Endometrial microvascular endothelial cells (primary cell): ENCODE data around the gene PTTG1IP. TPM values are rescaled to one million over a fixed set of nuclear protein-coding genes. Genes with fewer than 3 reads are reported as not detected.

ENCODE experiments used
- in situ Hi-C: cut with HindIII; loops from 2 replicates; pipeline ENCODE4 v1.10.0; 2017; ENCODE audit warnings: low sequenced_read_pairs, low pct_unique_long_range_greater_than_20kb; ENCODE audit errors: inconsistent ontology term
- total RNA-seq: library from RNA; depleted of rRNA; stranded (reverse); fragments of >200 nt; gene quantifications from one replicate; pipeline ENCODE4 v1.2.3, GENCODE V29; 2015; ENCODE audit errors: inconsistent ontology term

The PTTG1IP gene
- total RNA-seq, 1 donor from 2014 or later, result 494 TPM

DNA sequence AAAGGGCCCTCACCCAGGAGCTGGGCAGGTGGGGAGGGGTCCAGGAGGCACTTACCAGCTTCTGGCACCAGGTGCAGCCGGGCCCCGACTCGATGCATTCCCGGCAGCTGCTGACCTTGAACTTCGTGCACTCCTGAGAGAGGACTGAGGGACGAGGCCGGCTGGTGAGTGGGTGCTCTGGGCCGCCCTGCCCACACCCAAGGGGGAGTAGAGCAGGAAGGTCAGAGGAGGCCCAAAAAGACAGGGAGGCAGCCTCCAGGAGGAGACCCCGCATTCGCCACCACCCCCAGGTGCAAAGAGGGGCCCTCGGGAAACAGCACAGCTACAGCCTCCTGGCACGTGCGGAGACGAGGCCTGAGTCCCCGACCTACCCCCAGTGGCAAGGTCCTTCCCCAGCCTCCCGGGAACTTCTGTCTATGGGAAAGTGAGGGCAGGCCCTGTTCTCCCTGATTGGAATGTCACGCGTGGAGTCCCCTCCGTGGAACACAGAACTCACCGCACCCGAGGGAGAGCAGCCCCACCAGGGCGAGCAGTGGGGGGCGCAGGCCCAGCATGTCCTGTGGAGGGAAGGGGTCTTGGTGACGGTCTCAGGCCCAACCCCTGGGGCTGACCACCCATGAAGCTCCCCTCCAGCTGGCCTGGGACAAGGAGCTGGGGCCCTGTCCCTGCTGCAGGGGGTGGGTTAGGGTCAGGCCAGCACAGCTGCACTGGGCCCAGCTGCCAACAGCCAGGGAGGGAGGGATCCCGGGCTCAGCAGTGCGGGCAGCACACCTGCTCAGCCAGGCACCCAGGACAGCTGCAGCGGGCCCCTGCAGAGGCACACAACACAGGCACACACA is 37.0 kb upstream of the PTTG1IP start:
- in situ Hi-C loops, result no loop called here

DNA sequence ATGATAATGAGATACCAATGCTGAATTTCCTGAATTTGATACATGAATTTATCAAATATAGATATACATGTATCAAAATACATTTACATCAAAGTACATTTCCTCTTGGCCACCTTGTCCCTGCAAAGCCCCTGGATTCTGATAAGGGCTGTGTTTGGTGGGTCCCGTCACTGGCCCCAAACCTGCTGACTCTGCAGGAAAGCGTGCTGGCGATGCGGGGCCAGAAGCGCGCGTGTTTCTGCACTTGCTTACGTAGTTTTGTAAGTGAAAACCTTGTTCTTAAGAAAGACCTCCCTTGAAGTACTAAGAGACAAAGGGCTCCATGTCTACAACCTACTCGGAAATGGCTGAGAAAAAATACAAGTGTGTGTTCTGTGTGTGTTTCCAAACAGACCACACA is 36.2 kb upstream of the PTTG1IP start:
- in situ Hi-C loops, result no loop called here

- in situ Hi-C loops, result no loop called here
Measured at GRCh38 chr21:44908908-44909307, 35.4 kb upstream of the PTTG1IP start.

DNA sequence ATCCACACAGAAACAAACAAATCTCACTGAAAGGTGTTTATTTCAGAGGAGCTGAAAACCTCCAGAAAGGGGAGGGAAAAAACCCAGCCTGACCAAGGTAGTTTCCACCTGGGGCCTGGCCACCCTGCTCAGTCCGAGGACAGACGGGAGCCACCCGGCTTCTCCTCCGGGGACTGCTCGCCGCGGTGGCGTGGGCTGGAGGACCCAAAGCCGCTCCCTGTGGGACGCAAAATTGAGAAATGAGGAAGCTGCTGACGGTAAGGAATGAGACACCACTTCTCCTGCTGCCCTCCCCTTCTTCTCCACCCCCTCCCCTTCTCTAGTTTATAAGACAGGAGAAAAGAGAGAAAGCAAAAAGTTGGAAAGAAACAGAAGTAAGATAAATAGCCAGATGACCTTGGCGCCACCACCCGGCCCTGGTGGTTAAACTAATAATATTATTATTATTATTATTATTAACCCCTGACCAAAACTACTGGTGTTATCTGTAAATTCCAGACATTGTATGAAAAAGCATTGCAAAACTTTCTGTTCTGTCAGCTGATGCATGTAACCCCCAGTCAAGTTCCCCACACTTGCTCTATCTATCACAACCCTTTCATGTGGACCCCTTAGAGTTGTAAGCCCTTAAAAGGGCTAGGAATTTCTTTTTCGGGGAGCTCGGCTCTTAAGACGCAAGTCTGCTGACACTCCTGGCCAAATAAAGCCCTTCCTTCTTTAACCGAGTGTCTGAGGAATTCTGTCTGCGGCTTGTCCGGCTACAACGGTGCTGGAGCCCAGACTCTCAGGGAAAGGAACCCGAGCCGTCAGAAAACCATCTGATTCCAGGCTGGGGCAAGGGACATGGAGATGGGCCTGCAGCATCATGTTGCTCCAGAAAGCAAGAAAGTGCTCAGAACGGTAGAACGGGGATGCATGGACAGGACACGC is 34.7 kb upstream of the PTTG1IP start:
- in situ Hi-C loops, result no loop called here

DNA sequence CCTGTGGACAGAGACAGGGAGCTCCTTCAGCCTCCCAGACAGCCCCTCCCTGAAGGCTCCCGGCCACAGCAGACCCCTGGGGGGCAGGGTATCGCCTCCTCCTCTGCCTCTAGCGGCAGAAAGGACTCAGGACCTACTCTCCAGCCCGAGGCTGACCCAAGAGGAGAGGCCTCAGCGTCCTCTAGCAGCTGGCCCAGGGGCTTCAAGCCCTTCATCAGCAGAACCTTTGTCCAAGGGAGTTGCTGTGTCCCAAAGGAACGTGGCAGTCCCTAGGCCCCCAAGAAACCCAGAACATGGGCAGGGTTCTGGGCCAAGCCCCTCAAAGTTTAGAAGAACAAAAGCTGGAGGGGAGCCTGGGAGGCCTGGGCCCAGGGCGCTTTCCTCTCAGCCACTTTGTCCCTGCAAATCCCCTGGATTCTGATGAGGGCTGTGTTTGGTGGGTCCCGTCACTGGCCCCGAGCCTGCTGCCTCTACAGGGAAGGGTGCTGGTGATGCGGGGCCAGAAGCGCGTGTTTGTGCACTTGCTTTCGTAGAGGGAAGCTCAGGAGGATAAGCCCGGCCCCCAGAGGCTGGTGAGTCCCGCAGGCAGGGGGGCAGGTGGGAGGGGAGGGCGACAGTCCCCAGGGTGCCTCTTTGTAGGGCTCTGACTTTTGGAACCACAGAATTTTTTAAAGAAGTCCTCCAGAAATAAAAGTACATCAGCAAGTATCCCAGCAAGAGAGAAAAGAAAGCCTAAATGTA is 33.9 kb upstream of the PTTG1IP start:
- in situ Hi-C loops, result no loop called here

DNA sequence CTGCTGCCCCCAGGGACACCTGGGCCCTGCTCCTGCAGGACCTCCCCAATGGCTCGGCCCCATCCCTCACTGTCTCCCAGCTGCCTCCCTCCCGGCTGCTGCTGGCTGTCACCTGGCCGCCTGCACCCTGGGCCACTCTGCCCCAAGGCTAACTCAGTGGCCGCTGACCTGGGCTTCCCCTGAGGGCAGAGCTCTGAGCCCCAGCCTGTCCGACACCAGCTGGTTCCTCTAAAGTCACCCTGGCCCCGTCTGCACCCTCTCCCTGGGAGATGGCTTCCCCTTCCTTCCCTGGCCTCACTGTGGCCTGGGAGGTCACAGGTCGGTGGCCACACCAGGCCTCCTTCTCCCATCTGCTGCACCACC is 32.2 kb upstream of the PTTG1IP start:
- in situ Hi-C loops, result no loop called here

DNA sequence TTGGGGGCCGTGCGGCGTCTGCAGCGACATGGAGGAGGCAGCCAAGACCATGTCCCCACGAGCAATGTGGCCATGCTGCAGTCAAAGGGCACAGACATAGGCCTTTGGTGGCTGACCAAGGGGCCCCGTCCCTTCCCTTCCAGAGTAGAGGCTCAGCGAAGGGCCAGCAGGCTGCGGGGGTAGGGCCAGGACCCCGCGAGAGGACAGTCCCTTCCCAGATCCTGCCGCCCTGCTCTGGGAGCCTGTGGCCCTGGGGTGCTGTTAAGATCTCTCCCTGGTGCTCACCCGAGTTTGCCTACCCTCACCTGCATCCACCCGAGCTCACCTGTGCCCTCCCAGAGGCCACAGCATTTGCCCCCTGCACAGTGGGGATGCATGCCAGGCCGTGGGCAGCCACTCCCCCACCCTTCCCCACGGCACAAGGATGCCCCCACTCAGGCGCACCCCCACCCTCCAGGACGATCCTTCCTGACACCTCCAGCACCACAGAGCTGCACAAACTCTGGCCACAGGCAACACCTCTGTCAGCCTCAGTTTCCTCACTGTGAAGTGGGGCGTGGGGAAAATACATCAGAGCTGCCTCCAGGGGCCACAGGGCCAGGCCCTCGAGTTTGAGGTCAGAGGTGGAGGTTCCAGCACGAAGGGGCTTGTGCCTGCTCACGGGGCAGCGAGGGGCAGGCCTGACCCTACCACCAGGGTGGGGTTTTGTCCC is 31.7 kb upstream of the PTTG1IP start:
- in situ Hi-C loops, result no loop called here

- in situ Hi-C loops, result no loop called here
Measured at GRCh38 chr21:44904141-44904923, 30.8 kb upstream of the PTTG1IP start.

DNA sequence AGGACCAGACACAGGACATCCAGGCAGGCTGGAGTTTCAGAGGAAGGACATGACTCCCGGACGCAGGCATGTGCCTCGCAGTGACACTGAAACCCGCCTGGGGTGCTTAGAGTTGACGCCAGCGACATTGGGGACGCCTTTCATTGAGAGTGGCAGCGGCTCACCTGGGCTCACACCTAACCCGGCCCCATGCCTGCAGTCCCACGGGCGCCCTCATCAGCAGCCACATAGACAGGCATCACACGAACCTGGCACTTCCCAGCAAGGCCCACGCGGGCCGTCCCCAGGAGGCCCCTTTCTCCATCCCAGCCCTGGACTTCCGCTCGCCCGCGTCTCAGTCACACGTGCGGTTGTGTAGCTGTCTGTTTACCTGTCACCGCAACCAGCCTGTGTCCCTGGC is 30.2 kb upstream of the PTTG1IP start:
- in situ Hi-C loops, result no loop called here

DNA sequence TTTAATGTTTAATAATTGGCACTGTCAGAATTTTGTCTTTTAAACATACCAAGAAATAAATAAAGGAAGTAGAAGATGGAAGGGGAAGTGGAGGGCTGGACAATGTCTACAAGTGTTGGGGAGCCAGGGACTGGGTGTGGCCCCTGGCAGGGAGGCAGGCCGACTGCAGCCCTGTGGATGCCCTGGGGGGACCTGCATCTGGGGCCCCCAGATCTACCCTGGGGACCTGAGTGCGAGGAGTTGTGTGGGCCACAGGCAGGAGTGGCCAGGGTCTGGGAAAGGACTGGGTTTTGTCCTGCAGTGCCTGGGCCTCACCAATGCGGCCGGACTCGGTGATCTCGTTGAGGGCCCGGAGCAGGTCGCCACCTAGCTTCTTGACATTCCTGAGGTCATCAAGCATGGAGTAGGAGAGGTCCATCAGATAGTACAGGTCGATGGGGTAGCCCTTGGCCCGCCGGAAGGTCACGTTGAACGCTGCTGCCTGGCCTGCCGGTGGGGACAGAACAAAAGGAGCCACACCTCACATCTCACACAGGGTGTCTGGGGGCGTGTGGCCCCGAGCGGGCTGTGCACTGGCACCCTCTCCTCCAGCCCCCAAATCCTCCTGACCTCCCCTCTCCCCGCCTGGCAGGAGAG is 29.7 kb upstream of the PTTG1IP start:
- in situ Hi-C loops, result no loop called here

DNA sequence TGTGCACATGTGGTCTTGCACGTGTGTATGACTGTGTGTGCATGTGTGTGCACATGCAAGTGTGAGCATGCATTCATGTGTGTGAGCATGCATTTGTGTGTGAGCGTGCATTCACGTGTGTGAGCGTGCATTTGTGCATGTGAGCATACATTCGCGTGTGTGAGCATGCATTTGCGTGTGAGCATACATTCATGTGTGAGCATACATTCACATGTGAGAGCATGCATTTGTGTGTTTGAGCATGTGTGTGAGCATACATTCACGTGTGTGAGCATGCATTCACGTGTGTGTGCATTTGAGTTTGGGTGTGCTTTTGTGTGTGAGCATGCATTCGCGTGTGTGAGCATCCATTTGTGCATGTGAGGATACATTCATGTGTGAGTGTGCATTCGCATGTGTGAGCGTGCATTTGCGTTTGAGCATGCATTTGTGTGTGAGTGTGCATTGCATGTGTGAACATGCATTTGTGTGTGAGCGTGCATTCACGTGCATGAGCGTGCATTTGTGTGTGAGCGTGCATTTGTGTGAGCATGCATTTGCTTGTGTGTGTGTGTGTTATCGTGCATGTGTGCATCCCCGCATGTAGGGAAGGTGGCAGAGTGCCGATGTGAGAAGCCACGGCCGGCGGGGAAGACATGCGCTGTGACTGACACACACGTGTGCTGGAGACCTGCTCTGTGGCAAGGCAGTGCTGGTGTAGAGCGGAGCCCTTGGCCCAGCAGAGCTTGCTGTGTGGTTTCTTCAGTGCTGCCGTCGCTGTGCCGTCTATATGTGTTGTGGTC is 29.0 kb upstream of the PTTG1IP start:
- in situ Hi-C loops, result no loop called here

DNA sequence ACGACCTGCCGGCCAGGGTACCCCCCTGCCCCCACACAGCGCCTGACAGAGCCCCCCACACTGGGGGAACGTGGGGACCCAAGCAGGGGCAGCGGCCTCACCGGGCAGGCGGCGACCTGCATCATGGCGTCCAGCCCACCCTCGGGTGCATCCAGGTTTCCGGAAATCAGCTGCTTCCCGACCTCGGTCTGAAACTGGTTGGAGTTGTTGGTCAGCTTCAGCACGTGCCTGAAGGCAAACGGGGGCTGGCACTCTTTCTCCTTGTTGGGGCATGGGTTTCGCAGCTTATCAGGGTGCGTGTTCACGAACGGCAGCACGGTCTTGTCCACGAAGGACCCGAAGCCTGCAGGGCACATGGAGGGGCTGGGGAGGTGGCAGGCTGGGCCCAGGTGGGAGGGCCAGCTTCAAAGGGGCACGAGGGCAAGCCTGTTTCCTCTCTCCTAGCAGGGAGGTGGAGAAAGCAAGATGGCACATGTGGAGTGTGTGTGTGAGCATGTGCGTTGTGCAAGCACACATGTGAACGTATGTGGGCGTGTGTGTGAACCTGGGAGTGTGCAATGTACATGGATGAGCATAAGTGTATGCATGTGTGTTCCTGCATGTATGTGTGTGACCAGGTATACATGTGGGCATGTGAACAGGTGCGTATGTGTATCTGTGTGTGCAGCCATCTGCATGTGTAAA is 28.0 kb upstream of the PTTG1IP start:
- in situ Hi-C loops, result no loop called here

- in situ Hi-C loops, result no loop called here
Measured at GRCh38 chr21:44900559-44901251, 27.2 kb upstream of the PTTG1IP start.

GRCh38 chr21:44899768-44900558 is 26.5 kb upstream of the PTTG1IP start:
- in situ Hi-C loops, result no loop called here
